Measurements from ENCODE around the gene SLC25A21.
"Not testable (repeated sequence)": the region's sequence is repeated elsewhere in the genome, so short reads cannot be mapped to it uniquely, and the experiment has no call there.

Gene SLC25A21

DNA sequence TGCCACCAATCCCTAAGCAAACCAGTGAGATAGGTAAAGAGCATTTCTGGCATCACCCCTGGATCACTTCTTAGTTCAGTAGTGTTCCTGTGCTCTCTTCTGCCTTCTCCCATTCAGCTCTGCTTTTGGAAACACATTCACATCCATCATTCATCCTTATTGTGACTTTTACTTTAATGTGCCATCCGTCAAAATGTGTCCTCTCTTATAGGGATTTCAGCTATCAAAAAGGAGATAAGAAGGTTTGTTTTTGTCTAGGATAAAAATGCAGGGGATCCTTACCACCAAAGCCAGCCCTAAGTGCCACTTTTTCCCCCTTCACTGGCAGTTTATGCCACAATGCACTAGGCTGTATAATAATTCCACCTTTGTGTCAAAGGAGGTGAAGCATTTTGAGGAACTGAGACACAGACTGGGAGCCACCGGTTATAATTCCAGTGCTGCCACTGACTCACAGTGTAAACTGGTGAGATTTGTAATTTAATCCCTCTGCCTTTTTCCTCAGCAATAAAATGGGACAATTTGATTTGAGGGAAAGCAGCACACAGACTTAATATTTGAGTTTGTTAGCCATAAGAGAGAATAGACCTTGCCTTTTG is 352.2 kb downstream of the SLC25A21 start:
- FAIRE-seq, result no peak
- TF ChIP-seq POLR2A (IDR thresholded peaks at IDR 0.05; ENCODE audit: low read depth, low read length) (no peak), POLR2AphosphoS5 (IDR thresholded peaks at IDR 0.05; ENCODE audit: low read depth, low read length) (no peak), TAF1 (IDR thresholded peaks at IDR 0.05; ENCODE audit: borderline replicate concordance, low read depth, low read length) (no peak)
- DNase-seq (ENCODE audit: insufficient read length), result no peak

DNA sequence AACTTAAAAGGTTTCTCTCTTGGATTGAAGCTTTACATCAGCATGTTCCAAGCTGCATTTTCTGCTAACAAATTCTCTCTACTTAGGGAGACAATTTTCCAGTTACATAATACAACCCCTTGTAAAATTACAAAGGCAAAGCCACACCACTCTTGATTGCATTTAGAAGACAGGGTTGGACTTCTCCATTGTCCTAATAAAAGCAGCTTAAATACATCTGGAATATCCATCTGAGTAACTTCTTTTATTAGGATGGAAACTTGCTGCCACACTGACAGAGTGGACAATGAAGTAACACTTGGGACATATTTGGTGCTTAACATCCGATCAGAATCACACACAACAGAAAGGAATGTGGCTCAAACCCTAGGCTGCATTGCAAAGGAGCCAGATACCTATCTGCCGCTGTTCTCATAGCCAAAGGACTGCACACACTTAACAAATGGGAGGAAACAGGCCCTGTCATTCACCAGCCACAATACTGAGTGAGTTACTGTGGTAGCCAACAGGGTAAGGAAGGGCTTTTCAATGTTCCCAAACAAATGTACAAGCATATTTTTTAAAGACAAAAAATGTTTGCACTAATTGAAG is 353.5 kb downstream of the SLC25A21 start:
- TF ChIP-seq POLR2AphosphoS5 (IDR thresholded peaks at IDR 0.05; ENCODE audit: low read depth, low read length), result no peak
- no peak for TF ChIP-seq POLR2A (IDR thresholded peaks at IDR 0.05; ENCODE audit: low read depth, low read length)
- TF ChIP-seq TAF1 (IDR thresholded peaks at IDR 0.05; ENCODE audit: borderline replicate concordance, low read depth, low read length), result no peak
- no peak for DNase-seq (ENCODE audit: insufficient read length)
- FAIRE-seq, result no peak

DNA sequence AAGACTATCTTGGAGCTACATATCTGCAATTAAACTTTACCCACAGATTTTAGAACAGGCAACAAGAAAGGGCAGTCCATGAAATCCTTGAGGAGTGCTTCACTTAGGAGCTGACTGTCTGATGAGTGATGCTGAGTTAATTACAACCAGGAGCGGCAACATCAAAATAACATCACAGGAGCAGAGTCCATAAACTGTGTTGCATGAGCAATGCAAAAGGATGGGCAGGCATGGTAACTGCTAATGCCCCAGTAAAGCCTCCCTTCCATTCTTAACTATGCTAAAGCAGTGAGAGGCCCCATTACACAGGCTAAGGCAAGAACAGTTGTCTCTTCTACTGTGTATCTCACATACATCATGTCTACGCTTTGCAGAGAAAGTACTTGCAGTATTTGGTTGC is 354.2 kb downstream of the SLC25A21 start:
- TF ChIP-seq POLR2A (IDR thresholded peaks at IDR 0.05; ENCODE audit: low read depth, low read length) (no peak), POLR2AphosphoS5 (IDR thresholded peaks at IDR 0.05; ENCODE audit: low read depth, low read length) (no peak), TAF1 (IDR thresholded peaks at IDR 0.05; ENCODE audit: borderline replicate concordance, low read depth, low read length) (no peak)
- FAIRE-seq, result no peak
- DNase-seq (ENCODE audit: insufficient read length), result no peak

DNA sequence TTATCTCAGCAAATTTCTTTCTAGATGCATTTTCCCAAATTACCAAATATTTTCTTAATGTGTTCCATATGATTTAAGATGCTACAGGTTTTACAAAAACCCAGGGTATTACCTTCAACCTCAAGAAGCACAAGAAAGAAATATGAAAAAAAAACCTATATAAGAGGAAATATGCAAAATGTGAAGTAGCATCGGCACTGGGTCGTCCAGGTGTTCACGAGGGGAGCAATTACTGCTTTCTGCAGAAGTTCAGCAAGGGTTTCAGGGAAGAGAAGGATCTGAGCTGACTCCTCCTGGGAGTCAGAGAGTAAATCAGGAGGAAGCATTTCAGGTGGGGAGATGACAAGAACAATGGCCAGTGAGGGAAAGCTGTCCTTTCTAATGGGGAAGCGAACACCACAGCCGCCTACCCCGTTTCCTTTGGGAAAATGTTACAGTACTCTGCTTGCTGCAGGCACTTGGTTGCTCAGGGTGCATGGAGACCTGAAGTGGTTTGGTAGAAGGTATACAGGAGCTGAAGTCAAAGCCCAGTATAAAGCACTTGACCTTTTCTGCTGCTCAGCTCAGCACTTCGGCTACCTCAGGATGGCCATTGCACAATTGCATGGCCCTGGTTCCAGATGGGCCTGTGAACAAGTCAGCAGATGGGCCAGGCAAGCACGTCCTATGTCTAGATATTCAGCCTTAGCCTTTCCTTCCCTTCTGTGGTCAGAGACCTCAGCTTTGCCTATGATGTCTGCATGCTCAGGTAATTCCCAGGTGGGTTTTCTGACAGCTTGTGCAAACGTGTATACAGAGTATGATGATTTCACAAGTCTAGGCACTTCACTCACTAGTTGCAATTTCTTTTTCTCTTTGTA is 355.1 kb downstream of the SLC25A21 start:
- DNase-seq (ENCODE audit: insufficient read length), result no peak
- no peak for FAIRE-seq
- TF ChIP-seq POLR2AphosphoS5 (IDR thresholded peaks at IDR 0.05; ENCODE audit: low read depth, low read length) (no peak), POLR2A (IDR thresholded peaks at IDR 0.05; ENCODE audit: low read depth, low read length) (no peak), TAF1 (IDR thresholded peaks at IDR 0.05; ENCODE audit: borderline replicate concordance, low read depth, low read length) (no peak)

DNA sequence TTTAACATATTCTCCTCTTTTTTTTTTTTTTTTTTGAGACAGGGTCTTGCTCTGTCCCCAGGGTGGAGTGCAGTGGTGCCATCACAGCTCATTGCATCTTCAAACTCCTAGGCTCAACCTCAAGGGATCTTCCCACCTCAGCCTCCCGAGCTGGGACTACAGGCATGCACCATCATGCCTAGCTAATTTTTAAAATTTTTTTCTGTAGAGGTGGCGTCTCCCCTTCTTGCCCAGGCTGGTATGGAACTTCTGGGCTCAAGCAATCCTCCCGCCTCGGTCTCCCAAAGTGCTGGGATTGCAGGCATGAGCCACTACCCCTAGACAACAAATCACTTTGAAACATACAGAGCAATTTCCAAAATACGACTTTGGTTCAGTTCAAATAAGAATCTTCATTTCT is 355.9 kb downstream of the SLC25A21 start:
- FAIRE-seq, result no peak
- no peak for DNase-seq (ENCODE audit: insufficient read length)
- TF ChIP-seq TAF1 (IDR thresholded peaks at IDR 0.05; ENCODE audit: borderline replicate concordance, low read depth, low read length), result no peak
- TF ChIP-seq POLR2A (IDR thresholded peaks at IDR 0.05; ENCODE audit: low read depth, low read length), result no peak
- TF ChIP-seq POLR2AphosphoS5 (IDR thresholded peaks at IDR 0.05; ENCODE audit: low read depth, low read length), result no peak

DNA sequence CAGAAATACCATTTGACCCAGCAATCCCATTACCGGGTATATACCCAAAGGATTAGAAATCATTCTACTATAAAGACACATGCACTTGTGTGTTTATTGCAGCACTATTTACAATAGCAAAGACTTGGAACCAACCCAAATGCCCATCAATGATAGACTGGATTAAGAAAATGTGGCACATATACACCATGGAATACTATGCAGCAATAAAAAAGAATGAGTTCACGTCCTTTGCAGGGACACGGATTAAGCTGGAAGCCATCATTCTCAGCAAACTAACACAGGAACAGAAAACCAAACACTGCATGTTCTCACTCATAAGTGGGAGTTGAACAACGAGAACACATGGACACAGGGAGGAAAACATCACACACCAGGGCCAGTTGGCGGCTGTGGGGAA is 357.6 kb downstream of the SLC25A21 start:
- DNase-seq (ENCODE audit: insufficient read length); FAIRE-seq: not testable (repeated sequence)

DNA sequence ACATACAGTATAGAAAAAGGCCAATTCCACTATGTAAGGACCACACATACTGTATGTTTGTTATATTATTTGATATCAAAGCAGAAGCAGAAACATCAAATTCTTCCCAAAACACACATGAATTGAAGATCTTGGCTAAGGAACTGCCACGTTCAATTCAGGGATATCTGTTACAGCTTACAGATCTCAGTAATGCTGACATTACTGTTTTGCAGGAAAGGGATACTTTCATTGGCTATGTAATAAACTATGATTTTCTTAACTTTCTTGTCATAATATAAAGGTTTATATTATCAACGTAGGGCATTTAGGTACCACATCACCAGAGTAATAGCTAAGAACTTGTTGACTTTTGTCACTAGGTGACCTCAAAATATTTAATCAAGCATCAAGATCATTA is 362.2 kb downstream of the SLC25A21 start:
- DNase-seq (ENCODE audit: insufficient read length) (no peak), FAIRE-seq (no peak)
- TF ChIP-seq POLR2AphosphoS5 (IDR thresholded peaks at IDR 0.05; ENCODE audit: low read depth, low read length), result no peak
- no peak for TF ChIP-seq POLR2A (IDR thresholded peaks at IDR 0.05; ENCODE audit: low read depth, low read length)
- no peak for TF ChIP-seq TAF1 (IDR thresholded peaks at IDR 0.05; ENCODE audit: borderline replicate concordance, low read depth, low read length)

DNA sequence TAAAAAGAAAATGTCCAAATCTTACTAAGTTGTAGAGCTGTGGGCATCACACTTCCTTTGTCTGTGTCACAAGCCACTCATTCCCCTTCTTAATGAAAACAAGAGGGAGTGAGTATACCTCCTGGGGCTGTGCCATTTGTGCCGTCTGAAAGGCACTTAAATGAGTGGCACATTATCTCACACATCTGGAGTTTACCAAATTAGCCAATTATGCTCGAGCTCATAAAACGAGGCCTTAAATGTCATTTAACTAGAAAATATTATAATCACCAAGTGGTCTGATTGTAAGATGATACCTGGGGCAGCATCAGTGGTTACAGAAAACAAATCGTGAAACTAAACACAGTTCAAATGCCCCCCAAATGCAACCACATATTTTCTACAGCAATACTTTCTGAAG is 364.7 kb downstream of the SLC25A21 start:
- no peak for TF ChIP-seq POLR2AphosphoS5 (IDR thresholded peaks at IDR 0.05; ENCODE audit: low read depth, low read length)
- no peak for TF ChIP-seq TAF1 (IDR thresholded peaks at IDR 0.05; ENCODE audit: borderline replicate concordance, low read depth, low read length)
- no peak for TF ChIP-seq POLR2A (IDR thresholded peaks at IDR 0.05; ENCODE audit: low read depth, low read length)
- FAIRE-seq (no peak), DNase-seq (ENCODE audit: insufficient read length) (no peak)

DNA sequence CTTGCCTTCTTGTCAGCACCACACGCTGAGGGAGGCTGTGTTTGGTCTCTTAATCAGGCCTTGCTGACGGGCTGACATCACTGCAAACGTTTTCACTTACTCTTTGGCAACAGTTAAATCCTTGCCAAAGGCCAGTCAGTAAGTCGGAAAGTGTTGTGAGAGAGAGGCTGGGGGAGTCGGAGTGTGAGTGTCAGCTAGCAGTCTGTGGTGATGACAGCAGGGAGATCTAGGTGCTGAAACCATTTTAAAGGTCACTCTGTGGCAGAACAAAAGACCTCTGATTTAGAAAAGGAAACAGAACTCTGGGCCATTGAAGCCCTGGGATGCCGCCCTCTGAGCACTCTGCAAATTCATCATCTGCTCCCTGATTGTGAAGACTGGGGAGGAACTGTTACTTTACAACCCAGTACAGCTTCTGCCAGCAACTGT is 367.3 kb downstream of the SLC25A21 start:
- no peak for TF ChIP-seq POLR2A (IDR thresholded peaks at IDR 0.05; ENCODE audit: low read depth, low read length)
- no peak for TF ChIP-seq POLR2AphosphoS5 (IDR thresholded peaks at IDR 0.05; ENCODE audit: low read depth, low read length)
- TF ChIP-seq TAF1 (IDR thresholded peaks at IDR 0.05; ENCODE audit: borderline replicate concordance, low read depth, low read length), result no peak
- DNase-seq (ENCODE audit: insufficient read length) (no peak), FAIRE-seq (no peak)

DNA sequence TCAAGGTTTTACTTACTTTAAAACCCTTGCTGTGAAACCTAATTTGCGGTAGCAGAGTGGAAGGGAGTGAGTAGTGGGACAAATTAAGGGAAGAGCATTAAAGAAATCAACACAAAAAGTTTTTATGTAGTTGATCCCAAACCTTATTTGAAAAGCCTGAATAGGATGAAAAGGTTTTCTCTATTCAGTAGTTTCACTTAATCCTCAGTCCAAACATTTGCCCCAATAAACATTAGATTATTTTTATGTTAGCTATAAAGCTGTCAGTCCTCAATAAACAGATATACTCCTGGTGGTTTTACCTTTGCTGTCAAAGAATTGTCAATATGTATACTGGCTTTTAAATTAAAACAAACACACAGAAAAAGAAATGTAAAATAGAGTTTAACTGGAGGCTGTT is 374.8 kb downstream of the SLC25A21 start:
- TF ChIP-seq POLR2A (IDR thresholded peaks at IDR 0.05; ENCODE audit: low read depth, low read length) (no peak), TAF1 (IDR thresholded peaks at IDR 0.05; ENCODE audit: borderline replicate concordance, low read depth, low read length) (no peak)
- DNase-seq (ENCODE audit: insufficient read length), result no peak
- FAIRE-seq, result no peak

DNA sequence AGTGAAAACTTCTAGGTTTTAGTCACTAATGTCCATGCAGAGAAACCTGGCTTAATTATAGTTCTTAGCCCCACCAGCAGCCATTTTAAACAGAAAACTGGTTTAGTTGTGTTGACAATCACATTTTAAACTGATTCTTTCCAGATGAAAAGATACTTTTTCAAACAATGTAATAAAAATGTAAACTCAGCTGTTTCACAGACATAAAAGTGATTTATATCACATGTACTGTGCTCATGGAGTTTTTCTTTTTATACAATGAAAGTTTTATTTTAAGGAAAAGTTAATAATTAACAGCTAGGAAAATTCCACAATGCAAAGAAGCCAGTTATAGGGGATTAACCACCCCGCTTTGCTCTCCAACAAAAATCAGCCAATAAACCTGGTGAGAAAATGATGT is 381.0 kb downstream of the SLC25A21 start:
- no peak for FAIRE-seq

DNA sequence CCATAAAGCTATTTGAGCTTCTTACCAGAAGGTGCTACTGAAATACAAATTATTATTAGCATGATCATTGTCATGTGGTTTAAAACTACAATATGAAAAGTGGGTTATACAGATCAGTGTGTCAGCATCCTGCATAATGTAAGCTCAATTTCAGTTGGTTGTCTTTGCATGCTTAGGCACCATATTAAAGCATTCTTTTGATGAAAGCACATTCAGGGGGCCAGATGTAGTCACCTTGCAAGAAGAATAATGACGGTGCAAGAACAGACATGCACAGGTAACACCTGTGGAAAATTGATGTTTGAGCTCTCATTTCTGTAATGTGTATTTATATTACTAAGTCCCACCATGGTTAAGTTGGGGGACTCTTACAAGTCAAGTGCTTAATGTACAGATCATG is 386.9 kb downstream of the SLC25A21 start:
- DNase-seq (ENCODE audit: insufficient read length), result no peak

More for the DNA sequence above, 381.0 kb downstream of the SLC25A21 start:
- no peak for DNase-seq (ENCODE audit: insufficient read length)
- TF ChIP-seq POLR2AphosphoS5 (IDR thresholded peaks at IDR 0.05; ENCODE audit: low read depth, low read length) (no peak), TAF1 (IDR thresholded peaks at IDR 0.05; ENCODE audit: borderline replicate concordance, low read depth, low read length) (no peak), POLR2A (IDR thresholded peaks at IDR 0.05; ENCODE audit: low read depth, low read length) (no peak)

More for the DNA sequence above, 386.9 kb downstream of the SLC25A21 start:
- TF ChIP-seq POLR2AphosphoS5 (IDR thresholded peaks at IDR 0.05; ENCODE audit: low read depth, low read length) (no peak), TAF1 (IDR thresholded peaks at IDR 0.05; ENCODE audit: borderline replicate concordance, low read depth, low read length) (no peak), POLR2A (IDR thresholded peaks at IDR 0.05; ENCODE audit: low read depth, low read length) (no peak)
- FAIRE-seq, result no peak
